Measurements from ENCODE around the gene KIRREL3.

Gene KIRREL3

GRCh38 chr11:126413843-126414405 lies 586.6 kb downstream of the KIRREL3 start:
- no peak for DNase-seq (ENCODE audit: low read depth)
- H3K4me3 ChIP-seq (ENCODE audit: low read depth, low read length), result no peak overlapping the region
- TF ChIP-seq CTCF (IDR thresholded peaks at IDR 0.05; ENCODE audit: low read depth, low read length, missing control alignments), result no peak

GRCh38 chr11:126413426-126413825 lies 587.1 kb downstream of the KIRREL3 start:
- TF ChIP-seq CTCF (IDR thresholded peaks at IDR 0.05; ENCODE audit: low read depth, low read length, missing control alignments), result no peak
- no peak overlapping the region for H3K4me3 ChIP-seq (ENCODE audit: low read depth, low read length)
- DNase-seq (ENCODE audit: low read depth), result no peak

GRCh38 chr11:126411971-126412381 lies 588.6 kb downstream of the KIRREL3 start:
- TF ChIP-seq CTCF (IDR thresholded peaks at IDR 0.05; ENCODE audit: low read depth, low read length, missing control alignments), result no peak
- no peak for DNase-seq (ENCODE audit: low read depth)
- H3K4me3 ChIP-seq (ENCODE audit: low read depth, low read length), result no peak overlapping the region

- H3K4me3 ChIP-seq (ENCODE audit: low read depth, low read length), result no peak overlapping the region
- TF ChIP-seq CTCF (IDR thresholded peaks at IDR 0.05; ENCODE audit: low read depth, low read length, missing control alignments), result no peak
- DNase-seq (ENCODE audit: low read depth), result no peak
These were observed 589.9 kb downstream of the KIRREL3 start for GRCh38 chr11:126410649-126411048.

GRCh38 chr11:126409620-126409985 lies 591.0 kb downstream of the KIRREL3 start:
- no peak for DNase-seq (ENCODE audit: low read depth)
- TF ChIP-seq CTCF (IDR thresholded peaks at IDR 0.05; ENCODE audit: low read depth, low read length, missing control alignments), result no peak
- H3K4me3 ChIP-seq (ENCODE audit: low read depth, low read length), result no peak overlapping the region

GRCh38 chr11:126408901-126409619 lies 591.5 kb downstream of the KIRREL3 start:
- DNase-seq (ENCODE audit: low read depth), result no peak

More at GRCh38 chr11:126408901-126409619, 591.5 kb downstream of the KIRREL3 start:
- TF ChIP-seq CTCF (IDR thresholded peaks at IDR 0.05; ENCODE audit: low read depth, low read length, missing control alignments), result no peak
- H3K4me3 ChIP-seq (ENCODE audit: low read depth, low read length), result no peak overlapping the region
